Nephron progenitor cell (in vitro differentiated cells): Measurements from ENCODE around the gene ZNF677.
"Not testable (repeated sequence)": the region's sequence is repeated elsewhere in the genome, so short reads cannot be mapped to it uniquely, and the experiment has no call there.

ENCODE experiments used
- DNase-seq: peaks from one replicate; pipeline ENCODE4 v3.0.0; 2021
- H3K27ac Mint-ChIP-seq: 2 replicates; pipeline ENCODE4 v1.8.0; 2021; ENCODE audit warnings: mild to moderate bottlenecking, moderate library complexity, mixed read lengths
- H3K27me3 Mint-ChIP-seq: 2 replicates; pipeline ENCODE4 v1.8.0; 2021; ENCODE audit warnings: mild to moderate bottlenecking, low read depth, mixed read lengths; ENCODE audit not compliant: poor library complexity
- H3K36me3 Mint-ChIP-seq: 2 replicates; pipeline ENCODE4 v1.8.0; 2021; ENCODE audit warnings: low read depth, mixed read lengths
- H3K4me1 Mint-ChIP-seq: 2 replicates; pipeline ENCODE4 v1.8.0; 2021; ENCODE audit warnings: mixed read lengths
- H3K4me3 Mint-ChIP-seq: 2 replicates; pipeline ENCODE4 v1.8.0; 2021; ENCODE audit warnings: mild to moderate bottlenecking, moderate library complexity, mixed read lengths
- H3K9me3 Mint-ChIP-seq: 2 replicates; pipeline ENCODE4 v1.8.0; 2021; ENCODE audit warnings: mild to moderate bottlenecking, moderate library complexity, mixed read lengths
- CTCF ChIP-seq: fragments of 200-600 bp; sonication (generic); IDR thresholded peaks from 2 replicates; pipeline ENCODE4 v1.5.0; 2021; ENCODE audit warnings: antibody characterized with exemption

ZNF677 gene

GRCh38 chr19:53193535-53194222 lies 61.0 kb downstream of the ZNF677 start:
- DNase-seq = no peak
- H3K4me3 Mint-ChIP-seq = peak overlapping the region; percentile 96
- H3K4me1 Mint-ChIP-seq = peaks cover 33% of the 10 kb centered on the region
- TF ChIP-seq CTCF = no peak
- H3K27ac Mint-ChIP-seq = peak overlapping the region; percentile 66
- peaks cover 73% of the 10 kb centered on the region for H3K9me3 Mint-ChIP-seq
- H3K36me3 Mint-ChIP-seq = peaks cover 47% of the 10 kb centered on the region
- H3K27me3 Mint-ChIP-seq = peaks cover 27% of the 10 kb centered on the region

- no peak for TF ChIP-seq CTCF
- Mint-ChIP-seq H3K4me3 (peak within 1 kb of the TSS; percentile 96), H3K27ac (peak within 1 kb of the TSS; percentile 85), H3K4me1 (peaks cover 33% of the 10 kb centered on the region), H3K36me3 (peaks cover 42% of the 10 kb centered on the region), H3K27me3 (peaks cover 27% of the 10 kb centered on the region), H3K9me3 (peaks cover 67% of the 10 kb centered on the region)
- DNase-seq = peak; percentile 74
These were observed 61.7 kb downstream of the ZNF677 start, which contains the start of gene ZNF665 for GRCh38 chr19:53192771-53193534. Gene ZNF665, minus strand, starts transcription at chr19:53193358. Its CDS starts 10,460 bp downstream, at chr19:53182898.

GRCh38 chr19:53190253-53190652 lies 64.4 kb downstream of the ZNF677 start:
- H3K27ac Mint-ChIP-seq = no peak overlapping the region
- peaks cover 42% of the 10 kb centered on the region for H3K36me3 Mint-ChIP-seq
- peaks cover 17% of the 10 kb centered on the region for H3K27me3 Mint-ChIP-seq
- H3K4me3 Mint-ChIP-seq = no peak overlapping the region
- peaks cover 53% of the 10 kb centered on the region for H3K9me3 Mint-ChIP-seq
- no peak for TF ChIP-seq CTCF
- H3K4me1 Mint-ChIP-seq = peaks cover 21% of the 10 kb centered on the region
- DNase-seq = no peak

GRCh38 chr19:53189691-53190198 lies 64.9 kb downstream of the ZNF677 start:
- H3K4me3 Mint-ChIP-seq, DNase-seq, H3K27ac Mint-ChIP-seq: not testable (repeated sequence)
- H3K9me3 Mint-ChIP-seq = peaks cover 51% of the 10 kb centered on the region
- peaks cover 17% of the 10 kb centered on the region for H3K4me1 Mint-ChIP-seq
- peaks cover 12% of the 10 kb centered on the region for H3K27me3 Mint-ChIP-seq
- peaks cover 41% of the 10 kb centered on the region for H3K36me3 Mint-ChIP-seq
